Fibroblast of pulmonary artery (primary cell): Measurements from ENCODE around the gene MAS1L.

Source experiments
- DNase-seq: peaks from one replicate; pipeline ENCODE4 v3.0.0-alpha.2; 2010; ENCODE audit warnings: low read depth
- H3K4me3 ChIP-seq: replicated peaks from 2 replicates; pipeline ENCODE4 v1.5.1; 2011; ENCODE audit warnings: low read depth, mild to moderate bottlenecking, control low read depth, low read length, moderate library complexity
- CTCF ChIP-seq: IDR thresholded peaks from 2 replicates; pipeline ENCODE4 v1.5.1; 2011; ENCODE audit warnings: mild to moderate bottlenecking, control low read depth, low read length, inconsistent platforms; ENCODE audit errors: missing control alignments

MAS1L gene

DNA sequence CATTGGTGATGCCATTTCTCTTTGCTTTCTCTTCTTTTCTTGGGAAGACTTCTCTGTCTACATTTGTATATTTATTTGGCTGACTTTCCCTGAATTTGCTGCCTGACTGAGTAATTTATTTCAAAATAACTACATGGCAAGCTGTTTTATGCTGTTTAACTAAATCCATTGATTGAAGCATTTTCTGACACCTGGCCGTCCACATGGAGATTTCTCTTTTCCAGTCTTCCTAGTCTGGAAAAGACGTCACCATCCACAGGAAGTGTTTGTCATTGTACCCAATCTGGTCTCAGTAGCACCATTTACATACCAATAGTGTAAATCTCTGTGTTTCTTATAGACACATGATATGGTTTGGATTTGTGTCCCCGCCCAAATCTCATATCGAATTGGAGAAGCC, 9.2 kb upstream of the MAS1L start:
- TF ChIP-seq CTCF = no peak
- DNase-seq = no peak
- H3K4me3 ChIP-seq = no peak overlapping the region

DNA sequence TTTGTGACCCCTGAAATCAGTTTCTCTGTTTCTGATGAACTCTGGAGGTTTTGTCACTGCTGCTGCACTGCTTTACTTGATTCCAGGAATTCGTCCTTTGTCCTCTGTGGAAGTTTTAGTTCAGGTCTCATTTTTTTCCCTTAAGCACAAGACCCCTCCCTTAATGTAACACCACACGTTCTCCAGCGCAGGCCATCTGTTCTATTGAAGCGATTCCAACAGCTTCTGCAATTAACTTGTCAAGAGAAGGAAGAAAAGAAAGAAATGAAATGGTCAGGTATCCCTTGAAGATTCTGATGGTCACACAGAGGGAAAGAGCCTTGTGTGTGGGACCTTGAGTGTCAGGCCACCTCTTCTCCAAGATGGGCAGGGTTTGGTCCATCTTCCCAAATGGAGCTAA, 7.8 kb upstream of the MAS1L start:
- H3K4me3 ChIP-seq = no peak overlapping the region
- TF ChIP-seq CTCF = no peak
- DNase-seq = no peak

- TF ChIP-seq CTCF = no peak
- H3K4me3 ChIP-seq = no peak overlapping the region
- DNase-seq = no peak
Observed at GRCh38 chr6:29494131-29494530, 6.4 kb upstream of the MAS1L start.

GRCh38 chr6:29493261-29493660, 5.5 kb upstream of the MAS1L start:
- H3K4me3 ChIP-seq = no peak overlapping the region
- DNase-seq = no peak
- no peak for TF ChIP-seq CTCF

DNA sequence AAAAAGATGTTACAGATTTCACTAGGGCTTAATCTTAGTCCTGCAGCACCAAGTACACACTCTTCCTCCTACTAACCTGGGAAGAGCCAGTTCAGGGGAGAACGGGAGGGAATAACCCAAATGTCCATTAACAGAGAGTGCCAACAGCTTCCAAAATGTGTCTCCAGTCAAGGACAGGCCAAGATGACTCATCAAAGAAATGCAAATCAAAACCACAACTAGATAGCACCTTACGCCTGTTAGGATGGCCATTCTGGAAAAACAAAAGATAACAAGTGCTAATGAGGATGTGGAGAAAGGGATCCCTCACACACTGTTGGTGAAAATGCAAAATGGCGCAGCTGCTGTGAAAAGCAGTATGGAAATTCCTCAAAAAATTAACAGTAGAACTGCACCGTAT, 3.8 kb upstream of the MAS1L start:
- H3K4me3 ChIP-seq = no peak overlapping the region
- no peak for TF ChIP-seq CTCF
- DNase-seq = no peak

GRCh38 chr6:29490552-29490951, 2.8 kb upstream of the MAS1L start:
- no peak for TF ChIP-seq CTCF
- no peak for DNase-seq
- H3K4me3 ChIP-seq = no peak overlapping the region

DNA sequence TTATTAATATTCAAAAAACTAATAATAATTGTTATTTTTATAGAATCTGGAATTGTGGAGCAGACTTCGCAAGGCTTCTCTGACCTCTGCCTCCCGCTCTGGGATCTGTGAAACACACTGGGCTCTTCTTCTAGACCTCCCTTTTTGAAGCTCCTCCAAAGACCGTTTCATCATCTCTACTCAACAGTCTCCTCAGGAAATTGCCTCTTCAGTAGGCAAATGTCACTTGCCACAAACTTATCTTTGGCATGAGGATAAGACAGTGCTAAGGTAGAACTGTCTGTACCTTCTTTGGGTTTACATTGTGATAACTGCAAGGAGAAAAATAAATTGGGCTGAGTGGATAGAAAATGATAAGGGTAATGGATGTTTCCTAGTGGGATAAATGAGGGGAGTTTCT, 2.3 kb upstream of the MAS1L start:
- no peak overlapping the region for H3K4me3 ChIP-seq
- no peak for TF ChIP-seq CTCF
- DNase-seq = no peak
